HG03469 (cell line): Measurements from ENCODE around the gene TDP2.
"Not testable (repeated sequence)": the region's sequence is repeated elsewhere in the genome, so short reads cannot be mapped to it uniquely, and the experiment has no call there.

ENCODE experiments used
- ATAC-seq: cut with Tn5 transposase; IDR thresholded peaks from one replicate; pipeline ENCODE4 v1.9.1; 2021; ENCODE audit warnings: mild to moderate bottlenecking, moderate library complexity, moderate number of reproducible peaks; ENCODE audit not compliant: unreplicated experiment

Gene TDP2

GRCh38 chr6:24655215-24655614 lies 11.5 kb downstream of the TDP2 start:
- no peak for ATAC-seq

GRCh38 chr6:24650365-24650764 lies 16.3 kb downstream of the TDP2 start:
- no peak for ATAC-seq

GRCh38 chr6:24649691-24650090 lies 17.0 kb downstream of the TDP2 start:
- ATAC-seq = no peak

- no peak for ATAC-seq
Observed at GRCh38 chr6:24648276-24648675, 18.4 kb downstream of the TDP2 start.

- ATAC-seq = no peak
Observed at GRCh38 chr6:24646771-24647170, 19.9 kb downstream of the TDP2 start.

GRCh38 chr6:24644377-24644776 lies 22.3 kb downstream of the TDP2 start:
- no peak for ATAC-seq

GRCh38 chr6:24643920-24644319 lies 22.8 kb downstream of the TDP2 start:
- ATAC-seq = no peak

GRCh38 chr6:24642061-24642460 lies 24.6 kb downstream of the TDP2 start:
- ATAC-seq = no peak

GRCh38 chr6:24640631-24641030 lies 26.1 kb downstream of the TDP2 start:
- ATAC-seq = not testable (repeated sequence)

GRCh38 chr6:24640166-24640565 lies 26.5 kb downstream of the TDP2 start:
- no peak for ATAC-seq

GRCh38 chr6:24636681-24637080 lies 30.0 kb downstream of the TDP2 start:
- no peak for ATAC-seq

GRCh38 chr6:24632573-24632972 lies 34.1 kb downstream of the TDP2 start:
- no peak for ATAC-seq

GRCh38 chr6:24631671-24632070 lies 35.0 kb downstream of the TDP2 start:
- ATAC-seq = no peak

- ATAC-seq = no peak
Observed at GRCh38 chr6:24630856-24631505, 35.7 kb downstream of the TDP2 start.

- no peak for ATAC-seq
Observed at GRCh38 chr6:24621626-24622289, 44.9 kb downstream of the TDP2 start.

- ATAC-seq = no peak
Observed at GRCh38 chr6:24620637-24621036, 46.1 kb downstream of the TDP2 start.

GRCh38 chr6:24619661-24620060 lies 47.0 kb downstream of the TDP2 start:
- no peak for ATAC-seq

GRCh38 chr6:24614648-24615047 lies 52.1 kb downstream of the TDP2 start:
- ATAC-seq = no peak

GRCh38 chr6:24614043-24614420 lies 52.7 kb downstream of the TDP2 start:
- ATAC-seq = no peak

GRCh38 chr6:24613361-24614042 lies 53.2 kb downstream of the TDP2 start:
- ATAC-seq = no peak

GRCh38 chr6:24610672-24611071 lies 56.0 kb downstream of the TDP2 start:
- no peak for ATAC-seq
